Effector CD8-positive, alpha-beta T cell (primary cell): ENCODE results near the gene AK5.

Experiments
- DNase-seq: peaks from one replicate; lab custom pipeline; 2025; lab: John Stamatoyannopoulos, UW

Gene AK5

GRCh38 chr1:77350012-77350770 is 68.4 kb downstream of the AK5 start:
- no peak for DNase-seq

- no peak for DNase-seq
Measured at GRCh38 chr1:77354536-77354935, 72.7 kb downstream of the AK5 start.

- DNase-seq: no peak
Measured at GRCh38 chr1:77355010-77355409, 73.2 kb downstream of the AK5 start.

GRCh38 chr1:77356136-77356535 is 74.3 kb downstream of the AK5 start:
- DNase-seq: no peak

- no peak for DNase-seq
Measured at GRCh38 chr1:77360256-77360655, 78.4 kb downstream of the AK5 start.

- no peak for DNase-seq
Measured at GRCh38 chr1:77361621-77362020, 79.8 kb downstream of the AK5 start.

- DNase-seq: no peak
Measured at GRCh38 chr1:77370161-77370560, 88.3 kb downstream of the AK5 start.

GRCh38 chr1:77370583-77371306 is 88.9 kb downstream of the AK5 start:
- DNase-seq: no peak

GRCh38 chr1:77371396-77371795 is 89.6 kb downstream of the AK5 start:
- DNase-seq: no peak

- no peak for DNase-seq
Measured at GRCh38 chr1:77373702-77374101, 91.9 kb downstream of the AK5 start.

GRCh38 chr1:77375541-77375940 is 93.7 kb downstream of the AK5 start:
- DNase-seq: no peak

- DNase-seq: no peak
Measured at GRCh38 chr1:77375990-77376389, 94.2 kb downstream of the AK5 start.

GRCh38 chr1:77378723-77379535 is 97.1 kb downstream of the AK5 start:
- no peak for DNase-seq

GRCh38 chr1:77382366-77382765 is 100.5 kb downstream of the AK5 start:
- DNase-seq: no peak

GRCh38 chr1:77383236-77383635 is 101.4 kb downstream of the AK5 start:
- no peak for DNase-seq

GRCh38 chr1:77385551-77385950 is 103.7 kb downstream of the AK5 start:
- DNase-seq: no peak

- no peak for DNase-seq
Measured at GRCh38 chr1:77386276-77386675, 104.5 kb downstream of the AK5 start.

GRCh38 chr1:77387553-77387952 is 105.7 kb downstream of the AK5 start:
- DNase-seq: no peak

- DNase-seq: no peak
Measured at GRCh38 chr1:77388661-77389060, 106.8 kb downstream of the AK5 start.

GRCh38 chr1:77392486-77392885 is 110.7 kb downstream of the AK5 start:
- no peak for DNase-seq

GRCh38 chr1:77394166-77394565 is 112.3 kb downstream of the AK5 start:
- DNase-seq: no peak

GRCh38 chr1:77395051-77395450 is 113.2 kb downstream of the AK5 start:
- DNase-seq: no peak

- no peak for DNase-seq
Measured at GRCh38 chr1:77398152-77398551, 116.3 kb downstream of the AK5 start.
